Body of pancreas (tissue), 4 donors: ENCODE results near the gene TMEM109.

Source experiments
- POLR2A ChIP-seq, 3 donors: fragments of 450-650 bp; IDR thresholded peaks; one replicate each; pipeline ENCODE4 v1.6.1; 2016; ENCODE audit warnings: antibody characterized with exemption in 3 of 3, mild to moderate bottlenecking in 2 of 3
- TF ChIP-seq, protein P1 (sequence below), 7 experiments: fragments of 450-650 bp in 4 of 7; fragments of 200-600 bp in 3 of 7; sonication (generic) in 3 of 7; IDR thresholded peaks; one replicate each; pipeline ENCODE4 v1.5.1; 2016 to 2019; ENCODE audit warnings: antibody characterized with exemption in 7 of 7

DNA sequence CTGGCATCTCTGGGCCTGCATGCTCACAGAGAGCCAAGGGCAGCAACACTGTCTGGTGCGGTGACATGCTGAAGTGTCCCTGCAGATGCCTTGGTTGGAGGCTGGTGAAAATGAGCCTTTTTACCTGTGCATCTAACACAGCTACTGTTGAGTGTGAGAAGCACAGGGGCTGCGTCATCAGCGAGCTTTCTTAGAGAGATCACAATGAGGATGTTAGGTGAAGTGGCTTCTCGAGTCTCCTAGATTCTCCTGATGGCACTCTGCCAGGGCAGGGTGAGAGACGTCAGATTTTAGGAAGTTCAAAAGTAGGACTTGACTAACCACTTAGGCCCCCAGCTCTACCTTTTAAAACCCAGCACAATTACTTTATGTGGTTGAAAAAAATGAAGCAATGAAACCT, 41.6 kb downstream of the TMEM109 start:
- TF ChIP-seq, protein P1, sequence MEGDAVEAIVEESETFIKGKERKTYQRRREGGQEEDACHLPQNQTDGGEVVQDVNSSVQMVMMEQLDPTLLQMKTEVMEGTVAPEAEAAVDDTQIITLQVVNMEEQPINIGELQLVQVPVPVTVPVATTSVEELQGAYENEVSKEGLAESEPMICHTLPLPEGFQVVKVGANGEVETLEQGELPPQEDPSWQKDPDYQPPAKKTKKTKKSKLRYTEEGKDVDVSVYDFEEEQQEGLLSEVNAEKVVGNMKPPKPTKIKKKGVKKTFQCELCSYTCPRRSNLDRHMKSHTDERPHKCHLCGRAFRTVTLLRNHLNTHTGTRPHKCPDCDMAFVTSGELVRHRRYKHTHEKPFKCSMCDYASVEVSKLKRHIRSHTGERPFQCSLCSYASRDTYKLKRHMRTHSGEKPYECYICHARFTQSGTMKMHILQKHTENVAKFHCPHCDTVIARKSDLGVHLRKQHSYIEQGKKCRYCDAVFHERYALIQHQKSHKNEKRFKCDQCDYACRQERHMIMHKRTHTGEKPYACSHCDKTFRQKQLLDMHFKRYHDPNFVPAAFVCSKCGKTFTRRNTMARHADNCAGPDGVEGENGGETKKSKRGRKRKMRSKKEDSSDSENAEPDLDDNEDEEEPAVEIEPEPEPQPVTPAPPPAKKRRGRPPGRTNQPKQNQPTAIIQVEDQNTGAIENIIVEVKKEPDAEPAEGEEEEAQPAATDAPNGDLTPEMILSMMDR (IDR thresholded peaks at IDR 0.05), result no peak
- no peak for TF ChIP-seq POLR2A (IDR thresholded peaks at IDR 0.05)
